ENCODE measurements around the gene ATP5F1B. TPM values are rescaled to one million over a fixed set of nuclear protein-coding genes. Genes with fewer than 3 reads are reported as not detected.
A peak's percentile ranks its signal among the peaks of the same experiment; 100 is the strongest.

Gene ATP5F1B
- 489 TPM for polyA plus RNA-seq (2013, experiment 1 of 2)
- polyA plus RNA-seq (2013, experiment 2 of 2) = 517 TPM

GRCh38 chr12:56645717-56646446 lies at the start of gene ATP5F1B:
Gene ATP5F1B, minus strand, starts transcription at chr12:56645984. Its CDS starts 21 bp downstream, at chr12:56645963.
- peak within 1 kb of the TSS; percentile 90 for H2AK5ac ChIP-seq (ENCODE audit: low read length, severe bottlenecking)
- H3K36me3 ChIP-seq (ENCODE audit: control insufficient read depth in 1 of 2, insufficient read depth in 2 of 2, low read depth in 1 of 2, low read length in 2 of 2) = peaks cover 17 to 38% of the 10 kb centered on the region in 2 experiments
- H3K14ac ChIP-seq (ENCODE audit: low read length in 2 of 2) = peak within 1 kb of the TSS; percentile 79 to 93
- peak within 1 kb of the TSS; percentile 92 for H3K27ac ChIP-seq (ENCODE audit: low read length, poor library complexity, severe bottlenecking)
- WGBS = under 1% methylated on average over 39 of the region's 39 CpGs
- no peaks in the 10 kb centered on the region for H3K27me3 ChIP-seq (ENCODE audit: control insufficient read depth in 1 of 2, insufficient read depth in 1 of 2, low read length in 2 of 2)
- H2BK15ac ChIP-seq (ENCODE audit: low read depth, poor library complexity, severe bottlenecking) = no peak within 1 kb of the TSS
- peak within 1 kb of the TSS; percentile 79 to 89 for H3K4ac ChIP-seq (ENCODE audit: low read depth in 1 of 2, low read length in 2 of 2)
- peak within 1 kb of the TSS; percentile 67 for H4K91ac ChIP-seq (ENCODE audit: low read length)
- H2BK5ac ChIP-seq (ENCODE audit: low read depth, low read length, poor library complexity, severe bottlenecking) = peak within 1 kb of the TSS; percentile 63
- no peaks in the 10 kb centered on the region for H3K9me3 ChIP-seq (ENCODE audit: control insufficient read depth, low read length)
- H3K4me1 ChIP-seq (ENCODE audit: control insufficient read depth, insufficient read depth, low read depth, low read length) = peaks cover 2% of the 10 kb centered on the region
- peak within 1 kb of the TSS; percentile 94 to 99 for H3K4me3 ChIP-seq (ENCODE audit: insufficient read depth in 1 of 2, low read depth in 1 of 2, low read length in 2 of 2)
- no peak within 1 kb of the TSS for H2AFZ ChIP-seq (ENCODE audit: low read depth, low read length)
- peak; percentile 100 for DNase-seq
- peak within 1 kb of the TSS; percentile 67 for H3K4me2 ChIP-seq (ENCODE audit: low read length, poor library complexity, severe bottlenecking)
- no peaks in the 10 kb centered on the region for H3K79me1 ChIP-seq (replicated peaks; ENCODE audit: low read length, poor library complexity, severe bottlenecking)
- H2BK12ac ChIP-seq (ENCODE audit: low read length in 2 of 2) = no peak within 1 kb of the TSS
- H4K8ac ChIP-seq (ENCODE audit: low read length) = peak within 1 kb of the TSS; percentile 99
- no peak within 1 kb of the TSS for H2BK120ac ChIP-seq (ENCODE audit: low read depth, low read length)
- H3K18ac ChIP-seq (ENCODE audit: low read depth in 1 of 2, low read length in 2 of 2) = peak within 1 kb of the TSS; percentile 90 to 94
- peak within 1 kb of the TSS in 1 of 2 experiments; percentile 23 for H3K23ac ChIP-seq (ENCODE audit: low read length in 2 of 2)
- peak within 1 kb of the TSS; percentile 99 for H3K9ac ChIP-seq (ENCODE audit: low read length)

- no peak overlapping the region for H3K4me2 ChIP-seq (ENCODE audit: low read length, poor library complexity, severe bottlenecking)
- H3K79me1 ChIP-seq (replicated peaks; ENCODE audit: low read length, poor library complexity, severe bottlenecking) = no peaks in the 10 kb centered on the region
- no peak overlapping the region for H3K4ac ChIP-seq (ENCODE audit: low read depth in 1 of 2, low read length in 2 of 2)
- no peak overlapping the region for H2BK5ac ChIP-seq (ENCODE audit: low read depth, low read length, poor library complexity, severe bottlenecking)
- no peak overlapping the region for H3K4me3 ChIP-seq (ENCODE audit: insufficient read depth in 1 of 2, low read depth in 1 of 2, low read length in 2 of 2)
- H3K14ac ChIP-seq (ENCODE audit: low read length in 2 of 2) = no peak overlapping the region
- no peak overlapping the region for H2AFZ ChIP-seq (ENCODE audit: low read depth, low read length)
- H4K8ac ChIP-seq (ENCODE audit: low read length) = no peak overlapping the region
- H3K23ac ChIP-seq (ENCODE audit: low read length in 2 of 2) = no peak overlapping the region
- H2BK15ac ChIP-seq (ENCODE audit: low read depth, poor library complexity, severe bottlenecking) = no peak overlapping the region
- no peak overlapping the region for H3K27ac ChIP-seq (ENCODE audit: low read length, poor library complexity, severe bottlenecking)
- no peak overlapping the region for H3K18ac ChIP-seq (ENCODE audit: low read depth in 1 of 2, low read length in 2 of 2)
- no peak overlapping the region for H4K91ac ChIP-seq (ENCODE audit: low read length)
- H2BK120ac ChIP-seq (ENCODE audit: low read depth, low read length) = no peak overlapping the region
- no peak overlapping the region for H2AK5ac ChIP-seq (ENCODE audit: low read length, severe bottlenecking)
- no peaks in the 10 kb centered on the region for H3K4me1 ChIP-seq (ENCODE audit: control insufficient read depth, insufficient read depth, low read depth, low read length)
- 95% methylated on average over 5 of the region's 5 CpGs for WGBS
- H2BK12ac ChIP-seq (ENCODE audit: low read length in 2 of 2) = no peak overlapping the region
- DNase-seq = no peak
- H3K9me3 ChIP-seq (ENCODE audit: control insufficient read depth, low read length) = no peaks in the 10 kb centered on the region
- no peaks in the 10 kb centered on the region for H3K36me3 ChIP-seq (ENCODE audit: control insufficient read depth in 1 of 2, insufficient read depth in 2 of 2, low read depth in 1 of 2, low read length in 2 of 2)
- H3K27me3 ChIP-seq (ENCODE audit: control insufficient read depth in 1 of 2, insufficient read depth in 1 of 2, low read length in 2 of 2) = no peaks in the 10 kb centered on the region
- H3K9ac ChIP-seq (ENCODE audit: low read length) = no peak overlapping the region
Measured at GRCh38 chr12:56694161-56694560, 48.4 kb upstream of the ATP5F1B start.

GRCh38 chr12:56688846-56689109 lies 43.0 kb upstream of the ATP5F1B start:
- Histone ChIP-seq H3K79me1 (replicated peaks; ENCODE audit: low read length, poor library complexity, severe bottlenecking) (no peaks in the 10 kb centered on the region), H3K4me3 (ENCODE audit: insufficient read depth in 1 of 2, low read depth in 1 of 2, low read length in 2 of 2) (peak overlapping the region; percentile 34 to 90), H2AK5ac (ENCODE audit: low read length, severe bottlenecking) (peak overlapping the region; percentile 23), H3K18ac (ENCODE audit: low read depth in 1 of 2, low read length in 2 of 2) (peak overlapping the region; percentile 82 to 83), H3K27me3 (ENCODE audit: control insufficient read depth in 1 of 2, insufficient read depth in 1 of 2, low read length in 2 of 2) (no peaks in the 10 kb centered on the region), H3K36me3 (ENCODE audit: control insufficient read depth in 1 of 2, insufficient read depth in 2 of 2, low read depth in 1 of 2, low read length in 2 of 2) (no peaks in the 10 kb centered on the region), H2AFZ (ENCODE audit: low read depth, low read length) (peak overlapping the region; percentile 36), H3K4ac (ENCODE audit: low read depth in 1 of 2, low read length in 2 of 2) (peak overlapping the region; percentile 15 to 75), H2BK12ac (ENCODE audit: low read length in 2 of 2) (peak overlapping the region in 1 of 2 experiments; percentile 69), H3K4me2 (ENCODE audit: low read length, poor library complexity, severe bottlenecking) (peak overlapping the region; percentile 68), H4K8ac (ENCODE audit: low read length) (peak overlapping the region; percentile 70), H3K23ac (ENCODE audit: low read length in 2 of 2) (no peak overlapping the region), H3K9me3 (ENCODE audit: control insufficient read depth, low read length) (no peaks in the 10 kb centered on the region), H2BK120ac (ENCODE audit: low read depth, low read length) (peak overlapping the region; percentile 50), H2BK15ac (ENCODE audit: low read depth, poor library complexity, severe bottlenecking) (no peak overlapping the region), H3K9ac (ENCODE audit: low read length) (peak overlapping the region; percentile 99), H3K14ac (ENCODE audit: low read length in 2 of 2) (no peak overlapping the region), H3K4me1 (ENCODE audit: control insufficient read depth, insufficient read depth, low read depth, low read length) (peaks cover 2% of the 10 kb centered on the region), H4K91ac (ENCODE audit: low read length) (peak overlapping the region; percentile 65), H2BK5ac (ENCODE audit: low read depth, low read length, poor library complexity, severe bottlenecking) (peak overlapping the region; percentile 22), H3K27ac (ENCODE audit: low read length, poor library complexity, severe bottlenecking) (peak overlapping the region; percentile 99)
- under 1% methylated on average over 7 of the region's 7 CpGs for WGBS
- DNase-seq = no peak

DNA sequence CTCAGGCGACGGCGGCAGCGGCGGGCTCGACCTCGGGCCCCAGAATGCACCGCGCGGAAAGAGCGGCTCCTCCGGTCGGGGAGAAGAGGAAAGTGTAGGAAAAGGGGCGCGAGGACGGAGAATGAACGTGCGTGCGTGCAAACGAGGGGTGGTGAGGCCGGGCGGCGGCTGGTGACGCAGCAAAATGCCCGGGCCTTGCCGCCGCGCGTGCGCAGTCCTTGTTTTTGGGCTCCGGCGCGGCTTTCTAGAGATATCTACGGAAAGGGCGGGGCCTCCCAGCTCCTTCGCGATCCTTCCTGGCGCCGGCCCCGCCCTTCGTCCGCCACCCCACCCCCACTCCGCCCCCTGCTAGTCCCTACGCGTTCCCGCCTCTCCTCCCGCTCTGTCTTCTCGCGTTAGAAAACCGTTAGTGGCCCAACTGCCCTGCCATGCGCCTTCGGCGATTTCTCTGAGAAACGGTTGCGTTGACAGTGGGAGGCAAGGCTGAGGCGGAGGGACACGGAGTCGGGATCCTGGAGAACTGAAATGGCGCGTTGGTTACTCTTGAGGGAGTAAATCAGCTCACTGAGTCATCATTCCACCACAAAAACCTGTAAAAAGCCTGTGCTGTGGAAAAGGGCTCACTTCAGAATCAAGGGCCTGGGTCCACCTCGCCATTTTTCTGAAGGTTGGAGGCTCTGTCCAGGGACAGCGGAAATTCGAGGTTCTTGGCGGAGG lies 42.5 kb upstream of the ATP5F1B start, which contains the start of gene PTGES3:
TSS of gene PTGES3 (minus strand) at position 156 of the 717 bp plus-strand sequence. CDS start 285 bp downstream, outside the sequence.
- Histone ChIP-seq H3K36me3 (ENCODE audit: control insufficient read depth in 1 of 2, insufficient read depth in 2 of 2, low read depth in 1 of 2, low read length in 2 of 2) (peaks cover 0 to 2% of the 10 kb centered on the region in 2 experiments), H2AFZ (ENCODE audit: low read depth, low read length) (peak within 1 kb of the TSS; percentile 36), H4K8ac (ENCODE audit: low read length) (peak within 1 kb of the TSS; percentile 74), H2BK120ac (ENCODE audit: low read depth, low read length) (peak within 1 kb of the TSS; percentile 87), H3K27ac (ENCODE audit: low read length, poor library complexity, severe bottlenecking) (peak within 1 kb of the TSS; percentile 99), H3K4ac (ENCODE audit: low read depth in 1 of 2, low read length in 2 of 2) (peak within 1 kb of the TSS; percentile 29 to 96), H2AK5ac (ENCODE audit: low read length, severe bottlenecking) (peak within 1 kb of the TSS; percentile 27), H3K4me1 (ENCODE audit: control insufficient read depth, insufficient read depth, low read depth, low read length) (peaks cover 3% of the 10 kb centered on the region), H2BK5ac (ENCODE audit: low read depth, low read length, poor library complexity, severe bottlenecking) (peak within 1 kb of the TSS; percentile 57), H3K9ac (ENCODE audit: low read length) (peak within 1 kb of the TSS; percentile 99), H2BK12ac (ENCODE audit: low read length in 2 of 2) (peak within 1 kb of the TSS; percentile 23 to 69), H4K91ac (ENCODE audit: low read length) (peak within 1 kb of the TSS; percentile 65), H2BK15ac (ENCODE audit: low read depth, poor library complexity, severe bottlenecking) (peak within 1 kb of the TSS; percentile 90), H3K14ac (ENCODE audit: low read length in 2 of 2) (peak within 1 kb of the TSS in 1 of 2 experiments; percentile 92), H3K4me3 (ENCODE audit: insufficient read depth in 1 of 2, low read depth in 1 of 2, low read length in 2 of 2) (peak within 1 kb of the TSS; percentile 82 to 99), H3K79me1 (replicated peaks; ENCODE audit: low read length, poor library complexity, severe bottlenecking) (no peaks in the 10 kb centered on the region), H3K23ac (ENCODE audit: low read length in 2 of 2) (peak within 1 kb of the TSS in 1 of 2 experiments; percentile 90), H3K4me2 (ENCODE audit: low read length, poor library complexity, severe bottlenecking) (peak within 1 kb of the TSS; percentile 68), H3K27me3 (ENCODE audit: control insufficient read depth in 1 of 2, insufficient read depth in 1 of 2, low read length in 2 of 2) (no peaks in the 10 kb centered on the region), H3K9me3 (ENCODE audit: control insufficient read depth, low read length) (no peaks in the 10 kb centered on the region), H3K18ac (ENCODE audit: low read depth in 1 of 2, low read length in 2 of 2) (peak within 1 kb of the TSS; percentile 93 to 94)
- WGBS = under 1% methylated on average over 51 of the region's 64 CpGs
- DNase-seq = peak; percentile 98

All from mesenchymal stem cell (in vitro differentiated cells and primary cell).